NCI-H2171 (cell line): ENCODE results near the gene NR6A1.
"Not testable (repeated sequence)": the region's sequence is repeated elsewhere in the genome, so short reads cannot be mapped to it uniquely, and the experiment has no call there.

Source experiments
- DNase-seq: peaks from one replicate; lab custom pipeline; 2025; lab: John Stamatoyannopoulos, UW

NR6A1 gene

GRCh38 chr9:124776954-124777648 lies 6.0 kb upstream of the NR6A1 start, which contains the start of gene OLFML2A:
OLFML2A (plus strand) TSS chr9:124777133; CDS start chr9:124777271, 138 bp downstream.
- peak; percentile 49 for DNase-seq

GRCh38 chr9:124776618-124776953 lies 5.5 kb upstream of the NR6A1 start:
- no peak for DNase-seq

GRCh38 chr9:124774129-124774978 lies 3.2 kb upstream of the NR6A1 start:
- peak; percentile 30 for DNase-seq

- DNase-seq: no peak
Measured at GRCh38 chr9:124773473-124774128, 2.5 kb upstream of the NR6A1 start.

DNA sequence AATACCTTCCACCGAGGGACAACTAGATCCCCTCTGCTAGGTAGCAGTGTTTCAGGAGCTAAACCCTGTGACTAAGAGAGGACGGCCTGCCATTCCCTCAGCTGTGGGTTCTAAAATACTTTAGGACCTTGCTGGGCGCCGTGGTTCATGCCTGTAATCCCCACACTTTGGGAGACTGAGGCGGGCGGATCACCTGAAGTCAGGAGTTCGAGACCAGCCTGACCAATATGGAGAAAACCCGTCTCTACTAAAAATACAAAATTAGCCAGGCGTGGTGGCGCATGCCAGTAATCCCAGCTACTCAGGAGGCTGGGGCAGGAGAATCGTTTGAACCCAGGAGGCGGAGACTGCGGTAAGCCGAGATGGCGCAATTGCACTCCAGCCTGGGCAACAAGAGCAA lies 1.8 kb upstream of the NR6A1 start:
- DNase-seq: not testable (repeated sequence)

- peak; percentile 64 for DNase-seq
Measured at GRCh38 chr9:124771867-124772679, 962 bp upstream of the NR6A1 start.

DNA sequence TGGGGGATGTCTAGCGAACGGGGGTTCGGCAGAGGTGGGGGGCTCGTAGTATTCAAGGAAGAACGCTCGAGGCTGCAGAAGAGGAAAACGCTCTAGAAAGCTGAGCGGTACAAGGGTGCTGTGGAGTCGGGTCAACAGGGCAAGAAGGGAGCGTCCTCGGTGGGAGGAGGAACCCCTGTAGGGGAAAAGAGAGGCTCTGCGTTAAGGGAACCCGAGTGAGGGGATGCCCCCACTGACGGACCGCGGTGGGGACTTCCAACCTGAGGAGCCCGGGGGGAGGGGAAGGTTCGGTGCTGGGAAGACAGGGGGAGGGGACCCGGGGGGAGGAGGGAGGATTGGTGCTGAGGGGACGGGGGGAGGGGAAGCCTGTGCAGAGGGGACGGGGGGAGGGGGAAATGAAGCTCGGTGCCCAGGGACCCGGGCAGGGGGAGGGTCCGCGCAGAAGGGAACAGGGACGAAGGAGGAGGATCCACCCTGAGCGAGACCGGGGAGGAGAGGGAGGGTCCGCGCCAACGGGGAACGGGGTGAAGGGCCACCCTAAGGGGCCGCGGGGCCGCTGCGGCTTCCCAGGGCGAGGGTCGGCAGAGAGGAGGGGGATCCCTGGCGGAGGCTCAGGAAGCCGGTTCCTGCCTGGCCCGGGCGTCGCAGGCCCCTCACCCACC lies 621 bp downstream of the NR6A1 start:
- peak; percentile 45 for DNase-seq

DNA sequence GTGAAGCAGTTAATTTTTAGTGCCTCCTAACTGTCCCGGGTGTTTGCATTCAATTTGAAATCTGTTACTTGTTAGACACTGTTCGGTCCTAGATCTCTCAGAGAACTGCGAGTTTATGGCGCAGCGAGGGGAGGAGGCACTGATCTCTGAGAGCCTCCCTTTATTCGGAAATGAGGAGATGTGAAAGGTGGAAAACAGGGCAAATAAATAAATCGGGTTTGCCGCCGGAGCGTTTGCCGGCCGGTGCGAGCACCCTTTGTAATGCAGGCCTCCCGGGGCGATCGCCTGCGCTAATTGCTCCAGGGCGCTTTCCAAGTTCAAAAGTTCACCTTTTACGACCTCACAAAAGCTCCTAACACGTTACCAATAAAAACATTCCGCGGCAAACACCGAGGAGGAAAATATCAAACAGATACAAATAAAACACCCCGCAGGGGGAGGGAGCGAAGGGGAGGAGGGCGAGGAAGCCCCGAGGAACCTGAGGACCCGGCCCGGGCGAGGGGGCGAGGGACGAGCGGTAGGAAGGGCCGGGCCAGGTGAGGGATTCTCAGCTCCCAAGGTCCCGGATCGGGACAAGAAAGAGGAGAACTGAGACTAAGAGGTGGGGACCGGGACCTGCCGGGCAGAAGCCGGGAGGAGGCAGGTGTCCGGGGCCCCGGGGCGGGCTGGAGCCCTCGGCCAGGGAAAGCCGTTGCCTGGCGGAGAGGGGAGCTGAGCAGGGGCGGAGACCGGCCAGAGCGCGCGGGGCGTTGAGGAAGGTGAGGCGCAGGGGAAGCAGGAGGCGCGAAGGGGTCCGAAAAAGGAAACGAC lies 1.4 kb downstream of the NR6A1 start:
- peak; percentile 46 for DNase-seq

DNA sequence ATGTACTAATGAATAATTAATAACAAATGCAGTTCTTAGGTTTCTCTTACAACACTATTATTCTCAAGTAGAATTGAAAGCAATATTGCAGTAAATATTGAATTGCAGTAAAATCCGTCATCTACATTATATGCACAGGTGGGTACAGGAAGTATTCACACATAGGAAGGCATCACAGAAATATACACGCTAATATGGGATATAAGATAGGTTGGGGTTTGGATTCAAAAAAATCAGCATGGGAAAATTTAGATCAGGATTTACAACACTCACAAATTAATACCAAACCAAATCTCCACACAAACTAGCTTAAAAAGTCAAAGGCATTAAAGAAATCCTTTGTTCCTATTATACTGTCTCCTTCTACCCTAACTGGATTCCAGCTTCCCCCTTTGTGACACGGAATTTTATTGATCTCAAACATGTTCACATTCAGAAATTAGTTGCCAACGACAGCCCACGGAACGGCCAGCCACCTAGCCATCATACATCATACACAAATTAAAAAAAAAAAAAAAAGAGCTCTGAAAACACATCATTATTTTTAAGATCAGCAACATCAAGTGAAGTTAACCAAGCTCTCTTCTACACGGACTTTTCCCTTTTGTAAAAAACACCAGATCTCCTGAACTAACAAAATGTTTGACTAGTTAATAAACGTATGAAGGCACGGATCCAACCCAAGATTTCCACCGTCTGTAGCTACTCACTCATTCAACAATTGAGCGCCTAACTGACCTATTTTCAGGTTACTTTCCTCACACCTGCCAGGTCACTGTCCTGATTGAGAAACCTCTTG lies 2.2 kb downstream of the NR6A1 start:
- no peak for DNase-seq

DNA sequence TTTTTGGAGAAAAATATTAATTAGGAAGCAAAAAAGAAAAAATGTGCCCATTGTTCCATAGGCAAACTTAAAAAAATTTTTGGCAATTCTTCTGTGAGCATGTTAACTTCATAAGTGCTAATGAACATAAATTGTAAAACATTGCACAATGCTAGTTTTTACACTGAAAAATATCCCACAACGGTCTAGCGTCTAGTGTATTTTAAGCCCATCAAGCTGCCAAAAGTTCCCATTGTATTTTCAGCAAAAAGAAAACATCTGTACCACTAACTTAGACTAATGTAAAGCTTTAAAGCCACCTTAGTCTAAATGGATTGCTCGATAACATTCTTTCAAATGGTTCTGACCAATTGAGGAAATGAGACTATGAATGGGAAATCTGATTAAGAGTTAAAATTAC lies 2.8 kb downstream of the NR6A1 start:
- no peak for DNase-seq

DNA sequence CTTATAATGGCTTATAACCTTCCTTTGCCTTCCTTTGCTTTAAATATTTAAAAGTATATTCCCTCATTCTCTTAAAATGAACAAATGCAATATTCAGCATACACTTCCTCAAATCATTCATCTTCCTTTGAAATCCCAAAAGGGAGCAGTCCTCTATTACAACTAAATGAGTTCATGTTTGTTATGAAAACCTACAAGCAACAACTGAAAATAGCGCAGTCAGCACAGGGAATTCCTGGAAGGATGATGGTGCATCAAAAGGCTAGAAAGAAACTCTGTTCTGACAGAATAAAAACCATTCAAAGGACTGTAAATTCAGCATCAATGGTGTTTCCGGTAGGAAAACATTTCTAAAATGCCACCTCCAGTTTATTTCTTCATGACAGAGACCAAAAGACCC lies 3.3 kb downstream of the NR6A1 start:
- DNase-seq: no peak

DNA sequence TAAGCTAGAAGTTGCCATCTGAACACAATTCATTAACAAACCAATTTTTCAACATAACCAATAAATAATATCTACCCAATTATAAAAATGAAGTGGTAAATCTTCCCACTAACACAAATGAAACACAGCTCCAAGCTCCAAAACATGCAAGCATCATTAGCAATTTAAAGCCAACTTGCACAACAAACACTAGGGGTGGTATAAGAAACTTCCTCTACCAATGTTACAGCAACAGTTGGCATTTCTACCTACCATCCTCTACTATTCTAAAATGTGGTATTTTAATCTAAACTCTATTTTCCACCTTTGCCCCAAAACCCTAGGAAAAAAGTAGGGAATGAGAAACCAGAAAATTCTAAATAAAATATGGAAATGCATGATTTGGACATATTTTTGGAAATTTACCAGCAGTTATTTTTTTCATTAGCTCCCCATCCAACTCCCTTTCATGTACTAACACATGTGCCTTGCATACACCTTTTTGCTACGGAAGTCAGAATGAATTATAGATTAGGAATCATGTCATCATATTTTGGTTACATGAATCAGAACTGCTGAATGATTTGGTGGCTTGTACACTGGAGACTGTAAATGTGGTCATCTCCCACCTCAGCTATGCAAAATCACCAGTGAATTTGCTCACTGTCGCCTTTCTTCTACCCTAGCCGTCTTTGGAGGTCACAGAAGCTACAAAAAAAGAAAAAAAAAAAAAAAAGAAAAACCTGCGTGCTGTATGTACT lies 4.1 kb downstream of the NR6A1 start:
- no peak for DNase-seq

DNA sequence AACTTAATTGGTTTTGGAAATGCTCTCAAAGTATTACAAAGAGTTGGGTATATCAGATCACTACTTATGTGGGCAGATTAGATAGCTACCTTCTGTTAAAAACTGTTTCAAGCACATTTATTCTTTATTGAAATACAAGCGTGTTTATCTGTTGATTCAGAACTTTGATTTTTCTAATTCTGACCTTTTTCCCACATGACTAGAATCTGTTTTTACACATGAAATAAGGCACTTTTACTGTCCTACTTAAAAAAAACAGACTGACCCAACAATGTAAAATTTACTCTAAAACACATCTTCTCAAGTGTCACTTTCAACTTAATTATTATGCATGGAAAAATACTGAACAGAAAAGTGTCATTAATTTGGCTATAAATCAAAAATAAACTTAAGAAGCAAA lies 4.8 kb downstream of the NR6A1 start:
- no peak for DNase-seq

GRCh38 chr9:124765439-124765835 lies 5.7 kb downstream of the NR6A1 start:
- no peak for DNase-seq

GRCh38 chr9:124764774-124765438 lies 6.2 kb downstream of the NR6A1 start:
- peak; percentile 78 for DNase-seq

GRCh38 chr9:124762633-124763032 lies 8.5 kb downstream of the NR6A1 start:
- no peak for DNase-seq

DNA sequence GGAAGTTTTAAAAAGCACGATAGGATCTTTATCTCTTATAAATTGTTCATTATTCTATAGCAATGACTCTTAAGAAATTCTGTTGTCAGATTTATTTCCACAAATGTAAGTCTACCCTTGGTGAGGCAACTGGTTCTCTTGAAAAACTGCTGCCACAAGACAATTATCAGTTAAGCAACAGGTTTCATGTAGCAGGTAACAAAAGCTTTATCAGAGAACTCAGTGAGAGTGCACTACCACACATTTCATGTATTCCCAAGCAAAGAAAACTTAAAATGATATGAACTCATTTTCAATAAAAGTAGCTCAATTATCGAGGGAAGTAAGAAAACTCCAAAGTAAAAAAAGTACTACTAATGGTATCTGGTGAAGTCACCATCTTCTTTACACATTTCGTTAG lies 9.4 kb downstream of the NR6A1 start:
- DNase-seq: no peak

- no peak for DNase-seq
Measured at GRCh38 chr9:124761196-124761595, 9.9 kb downstream of the NR6A1 start.

GRCh38 chr9:124760719-124761118 lies 10.4 kb downstream of the NR6A1 start:
- no peak for DNase-seq
